ENCODE data around the gene DYNLT2. TPM values are rescaled to one million over a fixed set of nuclear protein-coding genes. Genes with fewer than 3 reads are reported as not detected.

The DYNLT2 gene
- total RNA-seq, 2 experiments from 2014 or later, result 2.2 to 2.4 TPM

GRCh38 chr6:169792306-169793015 lies 41.1 kb upstream of the DYNLT2 start:
- POLR2A ChIA-PET, result no interaction called here
- H3K27me3 Mint-ChIP-seq, result peaks cover 48% of the 10 kb centered on the region
- intact Hi-C loops (cut with micrococcal nuclease), result loop anchor here (10.0 kb wide), 1 partner anchor 722 kb away; no protein-coding TSS in a partner anchor

GRCh38 chr6:169791721-169792131 lies 40.4 kb upstream of the DYNLT2 start:
- DNase-seq (no peak), ATAC-seq (no peak)
- Mint-ChIP-seq H3K4me1 (ENCODE audit: low read depth) (peaks cover 11% of the 10 kb centered on the region), H3K36me3 (ENCODE audit: low read depth) (no peaks in the 10 kb centered on the region), H3K4me3 (no peak overlapping the region), H3K9me3 (no peaks in the 10 kb centered on the region), H3K27ac (no peak overlapping the region), H3K27me3 (peaks cover 48% of the 10 kb centered on the region)
- intact Hi-C loops (cut with micrococcal nuclease), result loop anchor here (10.0 kb wide), 1 partner anchor 723 kb away; no protein-coding TSS in a partner anchor
- TF ChIP-seq CTCF (IDR thresholded peaks at IDR 0.05), result no peak
- ChIA-PET CTCF (interaction anchor here (2.5 to 3.9 kb wide), 3 partner anchors 13 to 738 kb away, joined by 13 to 65 read pairs (median 32); no protein-coding TSS in a partner anchor), POLR2A (no interaction called here)

More at GRCh38 chr6:169792306-169793015, 41.1 kb upstream of the DYNLT2 start:
- no peaks in the 10 kb centered on the region for H3K9me3 Mint-ChIP-seq
- no peak for TF ChIP-seq CTCF (IDR thresholded peaks at IDR 0.05)
- H3K4me3 Mint-ChIP-seq, result no peak overlapping the region
- peaks cover 11% of the 10 kb centered on the region for H3K4me1 Mint-ChIP-seq (ENCODE audit: low read depth)
- DNase-seq (no peak), ATAC-seq (no peak)
- H3K36me3 Mint-ChIP-seq (ENCODE audit: low read depth), result no peaks in the 10 kb centered on the region
- H3K27ac Mint-ChIP-seq, result no peak overlapping the region
- CTCF ChIA-PET, result no interaction called here

- CTCF ChIA-PET, result interaction anchor here (0.7 to 4.3 kb wide), 51 partner anchors 9 to 751 kb away, joined by 3 to 65 read pairs (median 3); partner anchors contain the start of genes C6orf120, DLL1 and WDR27
- DNase-seq, result peak; percentile 75
- Mint-ChIP-seq H3K9me3 (no peaks in the 10 kb centered on the region), H3K27ac (no peak overlapping the region), H3K4me3 (peak overlapping the region; percentile 70), H3K27me3 (peaks cover 41% of the 10 kb centered on the region), H3K4me1 (ENCODE audit: low read depth) (peaks cover 11% of the 10 kb centered on the region), H3K36me3 (ENCODE audit: low read depth) (no peaks in the 10 kb centered on the region)
- peak; percentile 97 for ATAC-seq
- TF ChIP-seq CTCF (IDR thresholded peaks at IDR 0.05), result peak; percentile 97
- intact Hi-C loops (cut with micrococcal nuclease), result loop anchor here (10.0 kb wide), 1 partner anchor 725 kb away; no protein-coding TSS in a partner anchor
- POLR2A ChIA-PET, result interaction anchor here (0.5 to 1.3 kb wide), 3 partner anchors 13 to 766 kb away, joined by 3 to 4 read pairs (median 4); no protein-coding TSS in a partner anchor
Observed at GRCh38 chr6:169789944-169790927, 38.9 kb upstream of the DYNLT2 start.

- Mint-ChIP-seq H3K4me3 (peak overlapping the region; percentile 70), H3K27ac (no peak overlapping the region), H3K36me3 (ENCODE audit: low read depth) (peaks cover 1% of the 10 kb centered on the region), H3K27me3 (peaks cover 36% of the 10 kb centered on the region), H3K4me1 (ENCODE audit: low read depth) (peaks cover 11% of the 10 kb centered on the region), H3K9me3 (no peaks in the 10 kb centered on the region)
- ATAC-seq (no peak), DNase-seq (no peak)
- intact Hi-C loops (cut with micrococcal nuclease), result no loop called here
- TF ChIP-seq CTCF (IDR thresholded peaks at IDR 0.05), result no peak
- CTCF ChIA-PET, result interaction anchor here (0.7 to 4.3 kb wide), 47 partner anchors 9 to 752 kb away, joined by 3 to 65 read pairs (median 4); partner anchors contain the start of genes C6orf120, DLL1 and WDR27
- POLR2A ChIA-PET, result interaction anchor here (0.7 to 1.2 kb wide), 2 partner anchors 43 to 647 kb away, joined by 3 to 4 read pairs; no protein-coding TSS in a partner anchor
Observed at GRCh38 chr6:169789146-169789943, 38.0 kb upstream of the DYNLT2 start.
